A549 (cell line): ENCODE results near the gene DGKH. TPM values are rescaled to one million over a fixed set of nuclear protein-coding genes. Genes with fewer than 3 reads are reported as not detected.

Experiments
- ATAC-seq, 2 experiments: fragments of 200-7000 bp in 1 of 2; fragments of >200 bp in 1 of 2; cut with Nextera tagmentation in 1 of 2; cut with Tn5 transposase in 1 of 2; 3 replicates each; pipeline versions ENCODE4 v1.8.0 to v1.9.1; 2018 to 2020; ENCODE audit warnings: mild to moderate bottlenecking in 1 of 2, moderate library complexity in 1 of 2
- CTCF ChIA-PET: fragments of 300-600 bp; sonication (Branson Sonifier 250); formaldehyde crosslinking; extraction: SDS; loops from one replicate; lab custom pipeline; 2021; ENCODE audit warnings: antibody characterized with exemption, inconsistent platforms; lab: Yijun Ruan, JAX
- POLR2A ChIA-PET: fragments of 350-600 bp; formaldehyde crosslinking; extraction: SDS; loops from one replicate; lab custom pipeline; 2021; ENCODE audit warnings: antibody characterized with exemption, inconsistent platforms; lab: Yijun Ruan, JAX
- DNase-seq, 2 experiments: peaks; one replicate each; pipeline versions ENCODE4 v3.0.0 to v3.0.0-alpha.2; 2011 to 2016; ENCODE audit warnings: low read depth in 1 of 2, low spot score in 1 of 2
- FAIRE-seq: peaks from 2 replicates; lab custom pipeline; 2011; peaks lifted over from hg19 to GRCh38; lab: Jason Lieb, UNC
- H3K27ac ChIP-seq, 2 experiments: fragments of >200 bp; sonication (Bioruptor Twin); formaldehyde crosslinking; 3 replicates each; pipeline ENCODE4 v1.5.1; 2016 to 2017
- H3K4me1 ChIP-seq: fragments of >200 bp; sonication (Bioruptor Twin); formaldehyde crosslinking; 3 replicates; pipeline ENCODE4 v1.6.1; 2016
- H3K4me2 ChIP-seq: fragments of >200 bp; sonication (Bioruptor Twin); formaldehyde crosslinking; 3 replicates; pipeline ENCODE4 v1.6.1; 2016
- H3K4me3 ChIP-seq: fragments of >200 bp; sonication (Bioruptor Twin); formaldehyde crosslinking; 3 replicates; pipeline ENCODE4 v1.5.1; 2016
- H3K9me3 ChIP-seq: fragments of >200 bp; sonication (Bioruptor Twin); formaldehyde crosslinking; 3 replicates; pipeline ENCODE4 v1.6.1; 2016
- CBX8 ChIP-seq: fragments of 200-600 bp; sonication (generic); IDR thresholded peaks from 2 replicates; pipeline ENCODE4 v1.6.1; 2016
- CHD4 ChIP-seq: fragments of 200-600 bp; sonication (generic); IDR thresholded peaks from 2 replicates; pipeline ENCODE4 v1.6.1; 2016; ENCODE audit warnings: antibody characterized with exemption, mild to moderate bottlenecking, borderline replicate concordance
- FOXS1 ChIP-seq: fragments of 250-450 bp; sonication (Bioruptor Pico); IDR thresholded peaks from 2 replicates; pipeline ENCODE4 v1.5.0; 2020; ENCODE audit warnings: mild to moderate bottlenecking, moderate library complexity
- GATA3 ChIP-seq: IDR thresholded peaks from 2 replicates; pipeline ENCODE4 v1.6.1; 2012; ENCODE audit warnings: borderline replicate concordance
- HOXB13 ChIP-seq: fragments of 250-450 bp; sonication (Bioruptor Pico); IDR thresholded peaks from 2 replicates; pipeline ENCODE4 v1.5.0; 2020; ENCODE audit warnings: low read depth, mild to moderate bottlenecking, moderate library complexity
- JUN ChIP-seq, 2 experiments: fragments of >200 bp; sonication (Bioruptor Twin); formaldehyde crosslinking; IDR thresholded peaks; 2 replicates in 1 of 2; 3 replicates in 1 of 2; pipeline ENCODE4 v1.6.1; 2016 to 2017
- JUNB ChIP-seq: fragments of >200 bp; sonication (Bioruptor Twin); formaldehyde crosslinking; IDR thresholded peaks from 2 replicates; pipeline ENCODE4 v1.6.1; 2016
- MYC ChIP-seq: IDR thresholded peaks from 2 replicates; pipeline ENCODE4 v1.6.1; 2012; ENCODE audit warnings: mild to moderate bottlenecking, inconsistent platforms, low read length, improper control_type of control experiment, borderline replicate concordance
- NPAS2 ChIP-seq: fragments of 250-450 bp; sonication (Bioruptor Pico); IDR thresholded peaks from 2 replicates; pipeline ENCODE4 v1.8.0; 2022; ENCODE audit warnings: mild to moderate bottlenecking, moderate library complexity, borderline replicate concordance
- NR3C1 ChIP-seq: fragments of >200 bp; sonication (Bioruptor Twin); formaldehyde crosslinking; IDR thresholded peaks from 3 replicates; pipeline ENCODE4 v1.6.1; 2017
- RFX5 ChIP-seq: fragments of 450-650 bp; IDR thresholded peaks from 2 replicates; pipeline ENCODE4 v1.7.1; 2014; ENCODE audit warnings: antibody characterized with exemption, mild to moderate bottlenecking, moderate library complexity
- SMC3 ChIP-seq: fragments of >200 bp; sonication (Bioruptor Twin); formaldehyde crosslinking; IDR thresholded peaks from 3 replicates; pipeline ENCODE4 v1.6.1; 2018; ENCODE audit warnings: inconsistent platforms
- ZFP36 ChIP-seq: fragments of 450-650 bp; IDR thresholded peaks from 2 replicates; pipeline ENCODE4 v1.6.1; 2014; ENCODE audit warnings: borderline replicate concordance; ENCODE audit not compliant: partially characterized antibody
- ZSCAN20 ChIP-seq: fragments of 250-450 bp; sonication (Bioruptor Pico); IDR thresholded peaks from 2 replicates; pipeline ENCODE4 v1.8.0; 2022; ENCODE audit warnings: mild to moderate bottlenecking, moderate library complexity
- WGBS: methylation state at CpG from one replicate; pipeline ENCODE4 v1.1.6; 2017; ENCODE audit errors: missing lambda C conversion rate; 5-methylcytosine and 5-hydroxymethylcytosine counted together
- polyA plus RNA-seq, 4 experiments: library from polyadenylated mRNA; depleted of rRNA in 3 of 4; stranded (reverse); fragments of >200 nt; fragmentation: RNase III in 1 of 4; extraction: RNeasy Plus Mini Kit Qiagen cat#74134 plus additional on column Dnase treatment in 1 of 4; gene quantifications; 2 replicates in 3 of 4; 3 replicates in 1 of 4; pipeline ENCODE4 v1.2.3, GENCODE V29; 2011 to 2017
- TF ChIP-seq, protein P1 (sequence below): fragments of 250-450 bp; sonication (Bioruptor Pico); IDR thresholded peaks from 2 replicates; pipeline ENCODE4 v1.5.0; 2021; ENCODE audit warnings: mild to moderate bottlenecking, moderate library complexity, borderline replicate concordance
- TF ChIP-seq, protein P2 (sequence below): fragments of >200 bp; sonication (Bioruptor Twin); formaldehyde crosslinking; IDR thresholded peaks from 2 replicates; pipeline ENCODE4 v1.6.1; 2016
- TF ChIP-seq, protein P3 (sequence below): fragments of 200-600 bp; sonication (generic); IDR thresholded peaks from 2 replicates; pipeline ENCODE4 v1.6.1; 2016; ENCODE audit warnings: antibody characterized with exemption, mild to moderate bottlenecking, moderate library complexity
- TF ChIP-seq, protein P4 (sequence below): fragments of >200 bp; sonication (Bioruptor Twin); formaldehyde crosslinking; IDR thresholded peaks from 3 replicates; pipeline ENCODE4 v1.5.1; 2016

The DGKH gene
- polyA plus RNA-seq, 2 of the 4 experiments (the other 2 are of a cell fraction), result 3.8 to 6.7 TPM

DNA sequence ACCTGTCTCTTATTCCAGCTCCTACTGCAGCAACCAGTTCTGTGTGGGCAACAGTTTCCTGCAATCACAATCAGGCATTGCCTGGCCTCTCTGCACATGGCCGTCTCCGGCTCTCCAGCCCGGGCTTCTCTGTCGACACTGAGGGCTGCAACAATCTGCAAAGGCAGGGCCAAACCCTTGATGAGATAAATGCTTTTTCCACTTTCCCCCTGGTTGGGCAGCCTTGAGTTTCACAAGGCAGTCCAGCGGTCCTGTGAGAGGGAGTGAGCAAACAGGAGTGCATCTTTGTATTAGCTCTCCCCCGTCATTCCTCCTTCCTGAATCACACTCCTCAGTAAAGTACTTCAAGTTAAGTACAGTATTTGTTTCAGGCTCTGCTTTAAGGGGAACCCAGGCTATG, 46.9 kb upstream of the DGKH start:
- peak overlapping the region in 1 of 2 experiments; percentile 73; a peak in 3 of 6 replicates for H3K27ac ChIP-seq
- TF ChIP-seq, protein P1, sequence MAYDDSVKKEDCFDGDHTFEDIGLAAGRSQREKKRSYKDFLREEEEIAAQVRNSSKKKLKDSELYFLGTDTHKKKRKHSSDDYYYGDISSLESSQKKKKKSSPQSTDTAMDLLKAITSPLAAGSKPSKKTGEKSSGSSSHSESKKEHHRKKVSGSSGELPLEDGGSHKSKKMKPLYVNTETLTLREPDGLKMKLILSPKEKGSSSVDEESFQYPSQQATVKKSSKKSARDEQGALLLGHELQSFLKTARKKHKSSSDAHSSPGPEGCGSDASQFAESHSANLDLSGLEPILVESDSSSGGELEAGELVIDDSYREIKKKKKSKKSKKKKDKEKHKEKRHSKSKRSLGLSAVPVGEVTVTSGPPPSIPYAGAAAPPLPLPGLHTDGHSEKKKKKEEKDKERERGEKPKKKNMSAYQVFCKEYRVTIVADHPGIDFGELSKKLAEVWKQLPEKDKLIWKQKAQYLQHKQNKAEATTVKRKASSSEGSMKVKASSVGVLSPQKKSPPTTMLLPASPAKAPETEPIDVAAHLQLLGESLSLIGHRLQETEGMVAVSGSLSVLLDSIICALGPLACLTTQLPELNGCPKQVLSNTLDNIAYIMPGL (CRISPR knock-in tag), result no peak
- no peak for TF ChIP-seq HOXB13
- no peak for TF ChIP-seq NR3C1
- TF ChIP-seq FOXS1, result no peak
- H3K4me1 ChIP-seq, result peaks cover 8% of the 10 kb centered on the region; the same call in 2 of the 3 replicates
- FAIRE-seq (no peak), DNase-seq (peak in 1 of 2 experiments; percentile 33), ATAC-seq (peak; percentile 74 to 88; a peak in 5 of 6 replicates)
- H3K4me3 ChIP-seq, result no peak overlapping the region
- POLR2A ChIA-PET, result no interaction called here
- H3K9me3 ChIP-seq, result no peaks in the 10 kb centered on the region
- CTCF ChIA-PET, result interaction anchor here (1.0 kb wide), 1 partner anchor 13 kb away, joined by 3 read pairs; no protein-coding TSS in a partner anchor
- peak overlapping the region; percentile 59 for H3K4me2 ChIP-seq
- 32% methylated on average over 6 of the region's 6 CpGs for WGBS

DNA sequence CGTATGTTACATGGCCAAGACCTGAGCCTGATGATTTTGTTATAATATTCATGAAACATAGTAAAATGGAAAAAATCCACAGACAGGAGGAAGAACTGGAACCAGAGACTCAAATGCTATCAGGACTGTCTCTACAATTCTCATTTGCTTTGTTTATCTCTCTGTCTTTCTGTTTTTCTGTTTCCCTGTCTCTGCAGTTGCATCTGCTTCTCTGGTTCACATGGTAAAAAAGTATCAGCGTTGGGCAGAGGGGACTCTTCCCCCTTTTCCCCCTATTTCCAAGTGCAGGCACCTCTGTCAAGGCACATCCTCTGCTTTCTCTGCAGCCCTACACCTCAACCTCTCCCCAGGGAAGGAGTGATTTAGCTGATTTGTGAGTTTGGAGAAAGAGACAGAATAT, 46.4 kb upstream of the DGKH start:
- TF ChIP-seq, protein P2, sequence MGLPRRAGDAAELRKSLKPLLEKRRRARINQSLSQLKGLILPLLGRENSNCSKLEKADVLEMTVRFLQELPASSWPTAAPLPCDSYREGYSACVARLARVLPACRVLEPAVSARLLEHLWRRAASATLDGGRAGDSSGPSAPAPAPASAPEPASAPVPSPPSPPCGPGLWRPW, result no peak
- TF ChIP-seq ZSCAN20, result no peak
- TF ChIP-seq, protein P3, sequence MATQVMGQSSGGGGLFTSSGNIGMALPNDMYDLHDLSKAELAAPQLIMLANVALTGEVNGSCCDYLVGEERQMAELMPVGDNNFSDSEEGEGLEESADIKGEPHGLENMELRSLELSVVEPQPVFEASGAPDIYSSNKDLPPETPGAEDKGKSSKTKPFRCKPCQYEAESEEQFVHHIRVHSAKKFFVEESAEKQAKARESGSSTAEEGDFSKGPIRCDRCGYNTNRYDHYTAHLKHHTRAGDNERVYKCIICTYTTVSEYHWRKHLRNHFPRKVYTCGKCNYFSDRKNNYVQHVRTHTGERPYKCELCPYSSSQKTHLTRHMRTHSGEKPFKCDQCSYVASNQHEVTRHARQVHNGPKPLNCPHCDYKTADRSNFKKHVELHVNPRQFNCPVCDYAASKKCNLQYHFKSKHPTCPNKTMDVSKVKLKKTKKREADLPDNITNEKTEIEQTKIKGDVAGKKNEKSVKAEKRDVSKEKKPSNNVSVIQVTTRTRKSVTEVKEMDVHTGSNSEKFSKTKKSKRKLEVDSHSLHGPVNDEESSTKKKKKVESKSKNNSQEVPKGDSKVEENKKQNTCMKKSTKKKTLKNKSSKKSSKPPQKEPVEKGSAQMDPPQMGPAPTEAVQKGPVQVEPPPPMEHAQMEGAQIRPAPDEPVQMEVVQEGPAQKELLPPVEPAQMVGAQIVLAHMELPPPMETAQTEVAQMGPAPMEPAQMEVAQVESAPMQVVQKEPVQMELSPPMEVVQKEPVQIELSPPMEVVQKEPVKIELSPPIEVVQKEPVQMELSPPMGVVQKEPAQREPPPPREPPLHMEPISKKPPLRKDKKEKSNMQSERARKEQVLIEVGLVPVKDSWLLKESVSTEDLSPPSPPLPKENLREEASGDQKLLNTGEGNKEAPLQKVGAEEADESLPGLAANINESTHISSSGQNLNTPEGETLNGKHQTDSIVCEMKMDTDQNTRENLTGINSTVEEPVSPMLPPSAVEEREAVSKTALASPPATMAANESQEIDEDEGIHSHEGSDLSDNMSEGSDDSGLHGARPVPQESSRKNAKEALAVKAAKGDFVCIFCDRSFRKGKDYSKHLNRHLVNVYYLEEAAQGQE, result no peak
- no peak for TF ChIP-seq NPAS2 (CRISPR knock-in tag)
- no peak for TF ChIP-seq RFX5
- no peak for TF ChIP-seq MYC
- TF ChIP-seq JUN (IDR thresholded peaks at IDR 0.05), result no peak
- no peak for TF ChIP-seq CBX8
- no peak for TF ChIP-seq CHD4
- TF ChIP-seq GATA3, result no peak
- TF ChIP-seq SMC3, result no peak
- TF ChIP-seq ZFP36, result no peak
- TF ChIP-seq, protein P4, sequence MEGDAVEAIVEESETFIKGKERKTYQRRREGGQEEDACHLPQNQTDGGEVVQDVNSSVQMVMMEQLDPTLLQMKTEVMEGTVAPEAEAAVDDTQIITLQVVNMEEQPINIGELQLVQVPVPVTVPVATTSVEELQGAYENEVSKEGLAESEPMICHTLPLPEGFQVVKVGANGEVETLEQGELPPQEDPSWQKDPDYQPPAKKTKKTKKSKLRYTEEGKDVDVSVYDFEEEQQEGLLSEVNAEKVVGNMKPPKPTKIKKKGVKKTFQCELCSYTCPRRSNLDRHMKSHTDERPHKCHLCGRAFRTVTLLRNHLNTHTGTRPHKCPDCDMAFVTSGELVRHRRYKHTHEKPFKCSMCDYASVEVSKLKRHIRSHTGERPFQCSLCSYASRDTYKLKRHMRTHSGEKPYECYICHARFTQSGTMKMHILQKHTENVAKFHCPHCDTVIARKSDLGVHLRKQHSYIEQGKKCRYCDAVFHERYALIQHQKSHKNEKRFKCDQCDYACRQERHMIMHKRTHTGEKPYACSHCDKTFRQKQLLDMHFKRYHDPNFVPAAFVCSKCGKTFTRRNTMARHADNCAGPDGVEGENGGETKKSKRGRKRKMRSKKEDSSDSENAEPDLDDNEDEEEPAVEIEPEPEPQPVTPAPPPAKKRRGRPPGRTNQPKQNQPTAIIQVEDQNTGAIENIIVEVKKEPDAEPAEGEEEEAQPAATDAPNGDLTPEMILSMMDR, result no peak
- TF ChIP-seq JUNB, result no peak
- Histone ChIP-seq H3K9me3 (no peaks in the 10 kb centered on the region), H3K4me3 (no peak overlapping the region), H3K4me1 (peaks cover 8% of the 10 kb centered on the region; the same call in 2 of the 3 replicates), H3K27ac (peak overlapping the region in 1 of 2 experiments; percentile 73; a peak in 1 of 6 replicates), H3K4me2 (peak overlapping the region; percentile 59)
- ChIA-PET CTCF (no interaction called here), POLR2A (no interaction called here)
- ATAC-seq (no peak), FAIRE-seq (no peak), DNase-seq (no peak)
- 54% methylated on average over 2 of the region's 2 CpGs for WGBS
